CD4-positive, alpha-beta T cell treated with Interleukin-6 for 4 hours (primary cell): Measurements from ENCODE around the gene SLC25A33.
A peak's percentile ranks its signal among the peaks of the same experiment; 100 is the strongest.
"Not testable (repeated sequence)": the region's sequence is repeated elsewhere in the genome, so short reads cannot be mapped to it uniquely, and the experiment has no call there.

Experiments
- DNase-seq: peaks from one replicate; pipeline ENCODE4 v3.0.0-alpha.2; 2020; ENCODE audit warnings: mixed read lengths

Gene SLC25A33

GRCh38 chr1:9539165-9539828 is at the start of gene SLC25A33:
Gene SLC25A33 (plus strand): TSS chr1:9539465. CDS start chr1:9539692, 227 bp downstream.
- peak; percentile 96 for DNase-seq

- DNase-seq: peak; percentile 88
Observed at GRCh38 chr1:9490605-9491339, 48.5 kb upstream of the SLC25A33 start.

- no peak for DNase-seq
Observed at GRCh38 chr1:9493326-9493725, 45.9 kb upstream of the SLC25A33 start.

GRCh38 chr1:9494936-9495758 is 44.1 kb upstream of the SLC25A33 start:
- peak; percentile 73 for DNase-seq

- no peak for DNase-seq
Observed at GRCh38 chr1:9495854-9496374, 43.4 kb upstream of the SLC25A33 start.

GRCh38 chr1:9500756-9501754 is 38.2 kb upstream of the SLC25A33 start:
- DNase-seq: no peak

- DNase-seq: no peak
Observed at GRCh38 chr1:9503001-9503675, 36.1 kb upstream of the SLC25A33 start.

GRCh38 chr1:9505143-9505542 is 34.1 kb upstream of the SLC25A33 start:
- no peak for DNase-seq

- no peak for DNase-seq
Observed at GRCh38 chr1:9506901-9507300, 32.4 kb upstream of the SLC25A33 start.

- DNase-seq: no peak
Observed at GRCh38 chr1:9510130-9510529, 29.1 kb upstream of the SLC25A33 start.

GRCh38 chr1:9515550-9515949 is 23.7 kb upstream of the SLC25A33 start:
- not testable (repeated sequence) for DNase-seq

- no peak for DNase-seq
Observed at GRCh38 chr1:9518454-9518998, 20.7 kb upstream of the SLC25A33 start.

GRCh38 chr1:9520411-9520810 is 18.9 kb upstream of the SLC25A33 start:
- no peak for DNase-seq

GRCh38 chr1:9529190-9529589 is 10.1 kb upstream of the SLC25A33 start:
- no peak for DNase-seq

GRCh38 chr1:9530320-9530719 is 8.9 kb upstream of the SLC25A33 start:
- DNase-seq: no peak

GRCh38 chr1:9534953-9535352 is 4.3 kb upstream of the SLC25A33 start:
- no peak for DNase-seq

- DNase-seq: no peak
Observed at GRCh38 chr1:9536301-9536700, 3.0 kb upstream of the SLC25A33 start.

- DNase-seq: no peak
Observed at GRCh38 chr1:9537863-9538668, 1.2 kb upstream of the SLC25A33 start.

- no peak for DNase-seq
Observed at GRCh38 chr1:9538669-9539164, 548 bp upstream of the SLC25A33 start.
